CD4-positive, alpha-beta T cell treated with Interleukin-12 subunit alpha and Interleukin-12 subunit beta, for 1 hour (primary cell): ENCODE results near the gene S100A6.
"Not testable (repeated sequence)": the region's sequence is repeated elsewhere in the genome, so short reads cannot be mapped to it uniquely, and the experiment has no call there.

Experiments
- DNase-seq: peaks from one replicate; pipeline ENCODE4 v3.0.0-alpha.2; 2020

The S100A6 gene

GRCh38 chr1:153563483-153563901, 27.7 kb upstream of the S100A6 start:
- no peak for DNase-seq

GRCh38 chr1:153562021-153562420, 26.2 kb upstream of the S100A6 start:
- DNase-seq, result not testable (repeated sequence)

GRCh38 chr1:153561466-153561985, 25.7 kb upstream of the S100A6 start:
- no peak for DNase-seq

- DNase-seq, result no peak
These were observed 25.1 kb upstream of the S100A6 start for GRCh38 chr1:153560771-153561465.

- no peak for DNase-seq
These were observed 24.4 kb upstream of the S100A6 start for GRCh38 chr1:153560241-153560640.

- DNase-seq, result no peak
These were observed 22.1 kb upstream of the S100A6 start for GRCh38 chr1:153557877-153558276.

DNA sequence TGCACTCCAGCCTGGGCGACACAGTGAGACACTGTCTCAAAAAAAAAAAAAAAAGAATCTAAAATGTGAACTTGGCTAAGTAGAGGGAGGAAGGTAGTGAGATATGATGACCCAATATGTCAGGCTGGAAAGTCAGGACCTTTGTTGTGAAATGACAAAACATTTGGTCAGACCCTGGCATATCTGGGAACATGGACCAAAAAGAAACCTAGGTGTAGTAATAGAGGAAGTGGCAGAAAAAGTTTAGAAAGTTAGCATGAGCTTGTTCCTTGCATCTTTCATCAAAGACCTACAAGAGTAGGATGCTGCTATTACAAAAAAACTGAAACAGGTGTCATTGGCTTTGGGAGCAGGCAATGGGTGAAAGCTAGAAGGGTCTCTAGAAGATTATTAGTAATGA, 20.6 kb upstream of the S100A6 start:
- DNase-seq, result no peak

DNA sequence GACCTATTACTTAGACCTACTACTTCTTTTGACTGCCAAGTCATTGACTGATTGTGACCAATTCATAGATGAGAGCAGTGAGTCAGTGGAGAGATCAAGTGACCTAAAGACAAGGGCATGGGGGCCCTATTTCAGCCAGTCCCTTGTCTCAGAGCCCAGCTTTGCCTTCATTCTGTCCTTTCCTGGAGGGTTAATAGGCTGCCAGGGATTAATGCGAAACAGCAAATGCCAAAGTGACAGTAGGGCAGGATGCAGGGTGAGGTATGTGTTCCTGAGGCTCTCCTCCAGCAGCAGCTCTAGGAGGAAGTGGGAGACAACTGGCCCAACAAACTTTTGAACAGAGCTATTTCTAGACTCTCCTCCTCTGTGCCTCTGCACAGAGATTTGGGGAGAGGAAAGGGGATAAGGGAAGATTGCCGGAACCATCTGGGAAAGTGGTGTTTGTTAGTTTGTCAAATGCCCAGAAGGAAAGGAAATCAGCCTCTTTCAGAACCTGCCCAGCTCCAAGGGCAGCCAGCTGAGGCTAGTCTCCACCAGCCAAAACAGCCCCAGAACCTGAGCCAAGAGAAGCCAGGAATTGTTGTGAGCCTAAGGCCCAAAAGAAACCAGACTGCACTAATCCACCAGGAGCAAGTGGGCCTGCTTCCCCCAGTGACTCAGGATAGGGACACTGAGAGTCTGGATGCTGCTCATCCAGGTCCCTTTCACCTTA, 18.2 kb upstream of the S100A6 start:
- no peak for DNase-seq

DNA sequence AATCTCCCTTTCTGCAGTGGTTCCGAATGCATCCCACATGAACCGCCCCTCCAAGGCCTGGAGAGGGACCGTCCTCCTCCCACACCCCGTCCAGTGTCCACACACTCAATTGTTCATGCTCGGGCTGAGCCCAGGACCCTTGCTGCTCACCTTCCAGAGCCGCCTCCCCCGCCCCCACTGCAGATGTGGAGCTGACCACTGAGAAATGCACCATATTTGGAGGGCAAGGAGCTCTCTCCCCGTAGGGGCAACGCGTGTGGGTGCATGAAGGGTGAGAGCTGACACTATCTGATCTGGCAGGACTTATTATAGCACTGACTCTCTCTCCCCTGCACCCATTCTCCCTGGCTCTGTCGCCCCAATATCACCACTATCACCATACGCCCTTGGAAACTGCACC, 17.3 kb upstream of the S100A6 start:
- no peak for DNase-seq

DNA sequence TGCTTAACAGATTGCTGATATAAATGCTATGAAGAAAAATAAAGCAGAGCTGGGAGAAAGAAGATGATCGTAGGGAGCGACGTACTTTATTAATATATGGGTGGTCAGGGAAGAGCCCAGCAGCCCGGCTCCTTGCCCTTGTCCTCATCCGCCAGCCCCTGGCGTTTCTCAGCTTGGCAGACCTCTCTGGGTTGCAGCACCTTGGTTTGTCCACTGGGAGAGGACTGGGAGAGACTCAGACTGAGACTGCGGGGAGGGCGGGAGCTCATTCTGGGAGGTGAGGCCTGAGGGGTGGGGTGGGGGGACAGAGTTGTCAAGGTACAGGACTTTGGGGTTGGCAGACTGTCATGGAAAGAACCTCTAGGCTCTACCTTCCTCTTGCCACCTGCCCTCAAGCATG, 16.5 kb upstream of the S100A6 start:
- no peak for DNase-seq

GRCh38 chr1:153550827-153551500, 15.2 kb upstream of the S100A6 start:
- no peak for DNase-seq

DNA sequence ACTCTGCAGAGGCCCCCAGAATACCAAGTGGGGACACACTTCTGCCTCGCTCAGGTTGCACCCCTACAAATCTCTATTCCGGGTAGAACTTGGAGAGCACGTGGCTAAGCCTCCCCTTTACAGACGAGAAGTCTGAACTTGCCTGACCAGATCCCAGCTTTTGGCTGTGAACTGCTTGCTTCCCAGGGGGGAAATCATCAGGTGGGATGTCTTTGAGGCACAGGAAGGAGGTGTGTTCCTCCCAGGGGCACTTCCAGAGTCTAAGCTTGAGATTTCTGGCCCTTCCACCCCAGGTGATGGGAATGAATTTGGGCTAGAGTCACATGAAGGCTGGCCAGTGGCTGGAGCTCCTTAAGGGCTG, 14.6 kb upstream of the S100A6 start:
- no peak for DNase-seq

GRCh38 chr1:153549741-153550397, 14.1 kb upstream of the S100A6 start:
- no peak for DNase-seq

GRCh38 chr1:153548722-153549688, 13.2 kb upstream of the S100A6 start, which contains the start of gene S100A3:
Gene S100A3 (minus strand): TSS chr1:153549258. CDS start chr1:153548485, 773 bp downstream.
- no peak for DNase-seq

DNA sequence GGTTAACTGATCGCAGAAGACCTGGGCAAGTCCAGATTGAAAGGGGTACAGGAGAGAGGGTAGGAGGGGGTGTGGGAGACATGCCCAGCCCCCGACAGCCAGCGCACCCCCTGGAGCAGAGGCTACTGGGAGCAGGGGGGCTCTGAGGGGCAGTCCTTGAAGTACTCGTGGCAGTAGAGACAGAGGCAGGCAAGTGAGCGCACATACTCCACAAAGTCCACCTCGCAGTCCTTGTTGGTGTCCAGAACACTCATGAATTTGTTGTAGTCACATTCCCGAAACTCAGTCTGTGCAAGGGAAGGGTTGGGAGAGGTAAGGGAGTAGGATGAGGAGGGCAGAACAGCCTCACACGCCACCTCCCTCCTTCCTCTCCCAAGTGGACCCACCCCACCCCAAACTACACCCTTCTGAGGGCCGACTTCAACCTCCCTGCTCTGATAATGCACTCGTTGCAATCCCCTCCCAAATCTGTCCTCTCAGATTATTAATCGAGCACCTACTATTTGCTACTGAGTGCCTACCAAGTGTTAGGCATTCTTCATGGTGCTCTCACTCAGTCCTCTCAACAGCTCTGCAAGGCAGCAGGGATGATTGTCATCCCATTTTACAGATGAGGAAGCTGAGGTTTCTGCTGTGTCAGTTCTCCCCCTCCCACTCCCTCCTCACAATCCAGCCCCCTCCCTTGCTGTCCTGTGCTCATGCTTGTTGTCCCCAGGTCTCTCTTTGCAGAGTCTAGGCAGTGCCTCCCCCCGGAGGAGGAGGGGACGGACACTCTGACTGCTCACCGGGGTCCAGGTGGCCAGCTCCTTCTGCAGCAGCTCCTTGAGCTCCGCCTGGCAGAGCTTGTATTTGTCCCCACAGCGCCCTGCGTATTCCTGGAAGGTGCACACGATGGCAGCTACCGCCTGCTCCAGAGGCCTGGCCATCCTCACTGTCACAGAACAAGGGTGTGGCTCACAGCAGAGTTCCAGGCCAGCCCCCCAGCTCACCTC, 12.1 kb upstream of the S100A6 start:
- DNase-seq, result no peak

DNA sequence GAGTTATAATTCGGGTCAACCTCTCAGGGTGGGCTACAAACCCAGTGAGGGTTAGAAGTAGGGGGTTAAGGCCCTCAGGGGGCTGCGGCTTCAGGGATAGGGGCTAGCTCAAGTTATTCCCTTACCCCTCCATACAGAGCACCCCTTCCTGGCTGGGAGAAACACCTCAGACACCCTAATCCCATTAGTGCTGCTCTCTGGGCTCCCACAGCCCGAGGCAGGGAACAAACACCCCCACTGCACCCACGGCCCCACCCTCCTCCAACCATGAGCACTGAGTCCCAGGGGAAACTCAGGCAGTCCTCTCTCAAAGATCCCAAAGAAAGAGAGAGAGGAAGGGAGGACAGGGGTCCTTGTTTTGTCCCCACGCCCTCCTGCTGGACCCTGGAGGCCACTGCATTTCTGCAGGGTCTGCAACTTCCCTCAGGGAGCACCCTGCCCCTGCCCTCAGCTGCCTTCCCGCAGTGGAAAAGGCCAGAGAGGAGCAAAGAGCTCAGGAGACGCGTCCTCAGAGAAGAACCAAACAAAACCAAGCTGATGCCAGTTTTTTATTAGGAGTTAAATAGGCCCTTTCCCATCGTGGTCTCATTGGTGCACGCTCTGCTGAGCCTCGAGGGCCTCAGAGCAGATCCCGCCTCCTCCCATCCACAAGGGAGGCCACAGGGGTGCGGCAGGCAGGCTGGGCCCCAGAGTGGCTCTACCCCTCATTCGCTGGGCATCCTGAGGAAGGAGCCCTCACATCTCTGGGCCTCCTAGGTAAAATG, 11.2 kb upstream of the S100A6 start:
- DNase-seq, result no peak

DNA sequence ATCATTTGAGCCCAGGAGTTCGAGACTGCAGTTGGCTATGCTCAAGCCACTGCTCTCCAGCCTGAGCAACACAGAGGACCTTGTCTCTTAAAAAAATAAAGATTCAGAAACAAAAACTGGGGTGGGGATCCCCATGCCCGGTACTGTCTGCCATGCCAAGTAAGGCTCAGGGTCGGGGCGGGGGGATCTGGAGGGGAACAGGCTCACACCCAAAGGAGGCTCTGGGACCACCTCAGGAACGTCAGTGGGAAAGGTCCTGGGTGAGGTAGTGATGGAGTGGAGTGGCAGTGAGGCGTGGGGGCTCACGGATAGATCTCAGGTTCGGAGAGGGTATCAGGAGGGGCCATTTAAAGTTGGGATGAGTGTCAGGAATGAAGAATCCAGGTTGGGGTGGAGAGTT, 10.6 kb upstream of the S100A6 start:
- DNase-seq, result no peak

DNA sequence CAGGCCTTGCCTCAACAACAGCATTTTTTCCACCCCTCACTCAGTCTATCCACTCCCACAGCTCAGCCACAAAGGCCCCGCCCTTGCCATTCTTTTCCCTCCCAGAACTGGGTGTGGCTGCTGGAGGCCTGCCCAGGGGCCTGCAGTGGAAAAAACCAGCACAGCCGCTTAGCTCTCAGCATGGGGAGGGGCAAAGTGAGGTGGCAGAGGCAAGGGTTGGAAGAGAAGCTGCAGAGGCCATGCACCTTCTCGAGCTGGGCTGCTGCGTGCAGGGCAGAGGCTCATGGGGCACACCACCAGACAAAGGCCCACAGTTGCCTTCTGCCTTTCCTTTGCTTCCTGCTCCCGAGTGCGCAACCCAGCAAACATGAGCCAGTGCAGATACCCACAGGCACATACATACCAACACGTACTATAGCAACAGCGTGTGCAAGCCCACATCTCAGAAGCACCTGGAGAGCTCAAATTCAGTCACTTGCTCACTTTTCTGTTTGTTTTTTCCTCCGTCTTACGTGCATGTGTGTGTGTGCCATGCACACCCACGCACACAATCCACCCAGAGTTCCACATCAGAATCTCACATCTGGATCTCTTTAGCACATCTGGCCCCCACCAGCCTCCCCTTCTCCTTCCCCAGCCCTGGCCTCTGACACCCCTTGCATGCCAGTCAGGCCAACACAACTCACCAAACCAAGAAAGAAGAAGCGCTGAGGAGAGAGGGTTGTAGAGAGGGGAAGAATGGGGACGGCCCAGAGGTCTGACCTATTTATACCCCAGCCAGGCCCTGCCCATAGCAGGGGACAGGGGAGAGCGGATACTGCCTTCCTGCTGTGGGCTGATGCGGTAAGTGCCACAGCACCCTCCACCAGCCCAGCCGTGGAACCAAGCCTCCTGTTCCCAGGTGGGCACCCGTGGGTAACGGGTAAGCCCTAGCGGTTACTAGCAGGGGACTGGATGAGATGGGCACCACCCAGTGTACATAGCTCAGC, 9.6 kb upstream of the S100A6 start, which contains the start of gene S100A4:
S100A4 (minus strand) TSS at position 740 of the 989 bp plus-strand sequence. CDS start 1,012 bp downstream, outside the sequence.
- peak; percentile 88 for DNase-seq
